DMS79 (cell line): ENCODE measurements around the gene BMP6.
"Not testable (repeated sequence)": the region's sequence is repeated elsewhere in the genome, so short reads cannot be mapped to it uniquely, and the experiment has no call there.

Experiments
- DNase-seq: peaks from one replicate; lab custom pipeline; 2025; lab: John Stamatoyannopoulos, UW

The BMP6 gene

DNA sequence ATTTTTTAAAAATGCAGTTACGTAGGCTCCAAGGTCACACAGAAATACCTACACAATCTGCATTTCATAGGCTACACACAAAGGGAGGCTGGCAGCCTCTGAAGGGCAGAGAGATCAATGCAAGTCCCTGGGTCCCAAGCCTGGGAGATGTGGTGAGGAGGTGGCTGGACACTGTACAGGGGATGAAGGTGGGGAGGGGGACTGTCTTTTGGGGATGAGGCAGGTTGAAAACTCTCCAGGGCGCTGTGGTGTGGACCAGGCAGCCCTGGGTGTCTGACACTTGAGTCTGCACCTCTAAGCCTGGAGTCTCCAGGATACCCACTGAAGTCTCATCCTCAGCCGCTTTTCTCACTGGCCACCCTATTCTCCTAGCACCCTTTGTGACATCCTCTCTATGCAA lies 160.2 kb downstream of the BMP6 start:
- no peak for DNase-seq

DNA sequence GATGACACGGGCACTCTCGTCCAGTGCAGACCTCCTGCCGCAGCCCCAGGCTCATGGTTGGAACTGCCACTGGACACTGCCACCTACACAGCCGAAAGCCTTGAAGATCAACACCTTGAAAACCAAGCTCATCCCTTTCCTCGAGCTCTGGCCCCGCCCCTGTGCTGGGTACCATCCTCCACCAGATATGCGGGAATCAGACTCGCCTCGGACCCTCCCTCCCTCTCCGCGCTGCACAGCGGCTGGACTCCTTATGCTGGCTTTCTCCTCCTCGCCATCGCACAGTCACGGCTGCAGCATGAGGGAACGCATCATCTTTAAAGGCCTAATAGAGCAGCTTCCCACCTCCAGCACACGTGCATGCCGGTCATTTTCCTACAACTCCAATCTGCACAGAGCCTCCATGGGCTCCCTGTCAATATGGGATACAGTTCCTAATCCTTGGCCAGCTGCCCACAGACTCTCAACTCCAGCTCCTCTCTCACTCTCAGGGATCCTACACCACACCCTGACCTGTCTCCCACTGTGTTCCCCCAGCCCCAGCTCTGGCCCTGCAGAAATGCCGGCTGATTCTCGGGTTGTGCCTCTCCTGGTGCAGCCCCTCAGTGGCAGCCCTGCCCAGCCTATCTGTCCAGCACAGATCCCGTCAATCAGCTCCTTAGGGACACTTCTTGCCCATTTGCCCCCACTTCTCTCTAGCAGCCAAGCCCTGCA lies 161.5 kb downstream of the BMP6 start:
- DNase-seq: no peak

DNA sequence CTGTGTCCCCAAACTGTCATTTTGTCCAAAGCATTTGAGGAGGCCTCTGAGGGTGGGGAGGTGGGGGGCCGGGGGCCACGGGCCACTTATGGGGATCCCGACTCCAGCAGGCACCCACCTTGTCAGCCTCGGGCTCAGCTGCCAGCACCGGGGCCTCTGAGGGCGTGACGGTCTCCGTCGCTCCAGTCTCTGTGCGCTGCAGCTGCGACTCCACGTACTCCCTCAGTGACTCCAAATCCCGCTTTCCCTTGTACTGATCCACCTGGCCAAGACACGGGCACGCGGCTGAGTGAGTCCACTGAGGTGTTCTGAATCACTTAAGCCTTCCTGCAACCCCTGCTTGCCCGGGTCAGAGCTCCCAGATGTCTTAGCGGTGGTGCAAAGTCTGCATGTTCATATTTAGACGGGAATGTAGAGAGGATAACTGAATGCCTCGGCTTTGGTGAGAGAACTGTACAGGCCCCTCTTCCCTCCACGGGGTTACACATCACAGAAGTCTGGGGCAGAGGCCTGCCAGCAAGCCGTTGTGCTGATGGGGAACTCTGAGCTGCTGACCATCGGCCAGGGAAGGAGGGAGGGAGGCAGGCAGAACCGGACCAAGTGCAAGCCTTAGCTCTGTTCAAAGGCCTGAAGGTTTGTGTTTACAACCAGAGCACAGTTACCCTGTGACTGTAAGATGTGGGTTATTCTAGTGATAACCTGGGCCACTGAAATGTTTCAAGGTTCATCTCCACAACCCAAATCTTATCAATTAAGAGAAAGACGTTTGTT lies 162.9 kb downstream of the BMP6 start:
- no peak for DNase-seq

DNA sequence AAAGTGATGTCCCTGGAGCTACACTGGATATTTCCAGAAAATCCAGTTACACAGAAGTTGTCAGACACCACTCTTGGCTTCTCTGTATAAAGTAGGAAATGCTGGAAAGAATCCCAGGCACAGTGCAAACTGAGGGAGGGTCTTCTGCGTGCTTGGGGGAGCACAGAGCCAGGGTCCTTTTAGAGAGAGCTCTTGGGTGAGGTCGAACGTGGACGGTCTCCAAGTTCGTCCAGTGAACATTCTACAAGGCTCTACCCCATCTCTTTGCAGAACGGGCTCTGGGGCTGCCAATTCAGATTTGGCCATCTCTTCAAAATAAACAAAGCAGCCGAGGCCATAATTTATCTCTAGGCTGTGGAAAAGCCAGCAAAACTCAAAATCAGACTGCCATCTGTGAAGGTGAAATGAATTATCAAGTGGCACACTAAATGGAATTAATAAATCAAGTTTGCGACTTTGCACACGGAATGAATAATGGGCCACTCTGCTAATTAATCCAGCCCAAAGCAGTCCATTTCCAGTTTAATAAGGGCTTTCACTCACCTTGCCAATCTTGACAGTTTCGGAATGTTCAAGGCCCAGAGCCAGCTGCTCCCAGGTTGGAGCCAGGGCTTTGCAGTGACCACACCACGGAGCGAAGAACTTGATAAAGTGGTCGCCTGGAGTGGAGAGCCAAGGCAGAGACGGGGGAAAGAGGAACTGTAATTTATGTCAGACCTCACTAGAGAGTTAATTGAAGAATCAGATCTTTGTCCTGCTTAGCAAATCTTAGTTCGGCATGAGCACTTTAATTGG lies 165.4 kb downstream of the BMP6 start:
- DNase-seq: no peak

DNA sequence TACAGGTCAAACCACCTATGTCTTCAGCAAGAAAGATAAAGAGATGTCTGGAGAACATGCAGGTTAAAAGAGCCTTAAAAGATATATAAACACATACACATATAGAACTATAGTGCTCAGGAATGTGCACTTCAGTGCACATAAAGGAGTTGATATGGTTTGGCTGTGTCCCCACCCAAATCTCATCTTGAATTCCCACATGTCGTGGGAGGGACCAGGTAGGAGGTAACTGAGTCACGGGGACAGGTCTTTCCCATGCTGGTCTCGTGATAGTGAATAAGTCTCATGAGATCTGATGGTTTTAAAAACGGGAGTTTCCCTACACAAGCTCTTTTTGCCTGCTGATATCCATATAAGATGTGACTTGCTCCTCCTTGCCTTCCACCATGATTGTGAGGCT lies 166.5 kb downstream of the BMP6 start:
- DNase-seq: not testable (repeated sequence)

DNA sequence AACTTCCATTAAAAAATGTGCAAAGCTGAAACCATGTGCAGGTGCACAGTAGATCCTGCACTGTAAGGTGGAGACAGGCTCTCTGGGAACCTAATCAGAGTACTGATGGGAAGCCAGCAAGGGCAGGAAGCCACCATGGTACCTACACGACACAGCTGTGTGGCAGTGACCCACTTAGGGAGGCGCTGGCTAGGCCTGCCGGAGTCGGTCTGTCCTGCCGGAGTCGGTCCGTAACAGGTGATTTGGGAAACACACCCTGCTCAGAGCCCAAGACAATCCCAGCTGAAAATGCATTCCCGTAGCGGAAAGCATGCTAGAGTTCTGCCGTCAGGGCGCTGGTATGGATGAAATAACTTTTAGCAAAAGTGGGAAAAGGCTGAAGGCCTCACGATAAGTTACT lies 167.4 kb downstream of the BMP6 start:
- DNase-seq: no peak

DNA sequence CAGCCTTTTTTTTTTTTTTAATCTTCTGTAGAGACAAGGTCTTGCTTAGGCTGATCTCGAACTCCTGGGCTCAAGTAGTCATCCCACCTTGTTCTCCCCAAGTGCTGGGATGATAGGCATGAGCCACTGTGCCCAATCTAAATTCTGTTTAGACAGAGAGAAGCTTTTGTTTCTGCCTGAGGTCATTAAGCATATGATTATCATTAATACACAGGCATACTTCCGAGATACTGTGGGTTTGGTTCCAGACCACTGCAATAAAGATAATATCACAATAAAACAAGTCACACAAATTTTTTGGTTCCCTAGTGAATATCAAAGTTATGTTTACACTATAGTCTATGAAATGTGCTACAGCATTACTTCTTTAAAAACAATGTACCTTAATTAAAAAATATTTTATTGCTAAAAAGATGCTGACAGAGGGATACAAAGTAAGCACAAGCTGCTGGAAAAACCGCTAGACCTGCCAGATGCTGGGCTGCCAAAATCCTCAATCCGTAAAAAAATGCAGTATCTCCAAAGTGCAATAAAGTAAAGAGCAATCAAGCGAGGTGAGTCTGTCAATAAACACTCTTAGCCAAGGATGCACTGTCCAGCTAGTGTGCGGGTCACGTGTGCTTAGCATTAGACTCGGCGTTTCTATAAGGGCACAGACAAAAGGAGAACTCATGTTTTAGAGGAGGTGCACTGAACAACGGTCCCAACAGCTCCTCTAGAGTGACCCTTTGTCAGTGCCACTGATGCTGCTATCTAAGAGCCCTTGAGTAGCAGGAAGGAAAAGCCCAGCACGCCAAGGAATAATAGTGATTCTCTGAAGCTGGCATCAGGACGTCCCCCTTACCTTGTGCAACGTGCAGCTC lies 168.6 kb downstream of the BMP6 start:
- DNase-seq: no peak

DNA sequence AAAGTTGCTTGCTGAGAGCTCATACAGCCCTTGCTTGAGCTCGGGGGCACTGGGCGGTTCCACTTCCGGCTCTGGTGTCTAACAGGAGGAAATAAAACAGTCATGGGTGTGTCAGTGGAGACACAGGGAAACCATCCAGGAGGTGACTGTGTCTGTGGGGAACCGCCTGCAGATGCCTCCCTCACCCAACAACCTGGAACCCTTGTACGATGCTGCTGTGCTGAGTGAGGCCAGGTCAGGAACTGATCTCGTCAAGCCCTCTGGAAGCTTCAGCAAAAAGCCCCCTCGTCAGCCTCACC lies 169.2 kb downstream of the BMP6 start:
- DNase-seq: no peak

- DNase-seq: no peak
Measured at GRCh38 chr6:7896465-7896987, 170.6 kb downstream of the BMP6 start.

- DNase-seq: no peak
Measured at GRCh38 chr6:7897461-7898192, 171.7 kb downstream of the BMP6 start.

GRCh38 chr6:7898193-7898586 lies 172.3 kb downstream of the BMP6 start:
- DNase-seq: not testable (repeated sequence)

DNA sequence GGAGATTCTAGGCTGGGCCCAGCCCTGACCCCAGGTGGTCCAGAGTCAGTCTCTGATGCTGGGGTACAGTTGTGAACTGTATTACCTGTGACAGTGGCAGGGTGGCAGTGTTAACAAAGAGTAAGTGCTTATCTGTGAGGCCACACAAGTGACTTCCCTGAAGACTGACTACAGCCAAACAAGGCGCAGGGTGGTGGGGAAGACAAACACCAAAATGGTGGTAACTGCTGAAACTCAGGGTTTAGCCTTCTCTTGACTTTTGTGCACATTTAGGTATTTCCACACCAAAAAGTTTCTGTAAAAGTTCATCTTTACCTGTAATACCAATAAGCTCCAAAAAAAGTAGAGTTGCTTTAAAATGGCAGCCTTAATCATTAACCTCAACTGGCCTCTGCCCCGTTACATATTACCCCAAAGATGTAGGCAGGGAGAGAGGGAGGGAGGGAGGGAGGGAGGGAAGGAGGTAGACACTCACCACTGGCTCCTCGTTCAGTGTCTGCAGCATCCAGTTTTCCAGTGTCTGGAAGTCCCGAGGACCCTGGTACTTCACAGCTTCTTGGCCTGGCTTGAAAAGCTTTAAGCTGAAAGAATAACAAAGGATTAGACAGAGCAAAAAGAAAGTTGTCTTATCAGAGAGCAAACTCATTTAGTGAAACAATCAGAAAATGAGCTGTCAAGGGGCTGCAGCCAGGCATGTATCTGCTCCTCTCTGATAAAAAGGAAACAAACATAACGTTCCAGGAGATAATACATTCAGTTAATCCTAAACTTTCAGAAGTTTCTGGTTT lies 173.4 kb downstream of the BMP6 start:
- DNase-seq: no peak

- DNase-seq: no peak
Measured at GRCh38 chr6:7899889-7900213, 174.0 kb downstream of the BMP6 start.

GRCh38 chr6:7900621-7901020 lies 174.7 kb downstream of the BMP6 start:
- no peak for DNase-seq

DNA sequence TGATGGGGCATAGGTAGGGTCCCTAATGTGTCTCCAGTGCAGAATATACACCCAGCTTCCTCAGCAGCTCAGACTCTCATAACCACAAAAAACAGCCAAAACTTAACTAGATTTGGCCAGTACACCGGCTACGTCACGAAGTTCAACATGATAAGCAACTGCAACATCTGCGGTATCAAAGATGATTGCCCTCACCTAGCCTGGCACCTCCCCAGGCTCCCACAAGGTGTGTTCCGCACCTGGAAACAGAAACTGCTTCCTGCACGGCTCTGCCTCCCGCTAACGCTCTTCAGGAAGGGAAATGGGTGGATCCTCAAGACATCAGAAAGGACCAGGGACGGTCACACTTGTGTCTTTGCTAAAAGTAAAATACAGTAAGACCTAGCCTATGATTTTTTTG lies 175.2 kb downstream of the BMP6 start:
- no peak for DNase-seq

- DNase-seq: no peak
Measured at GRCh38 chr6:7901780-7902179, 175.9 kb downstream of the BMP6 start.

DNA sequence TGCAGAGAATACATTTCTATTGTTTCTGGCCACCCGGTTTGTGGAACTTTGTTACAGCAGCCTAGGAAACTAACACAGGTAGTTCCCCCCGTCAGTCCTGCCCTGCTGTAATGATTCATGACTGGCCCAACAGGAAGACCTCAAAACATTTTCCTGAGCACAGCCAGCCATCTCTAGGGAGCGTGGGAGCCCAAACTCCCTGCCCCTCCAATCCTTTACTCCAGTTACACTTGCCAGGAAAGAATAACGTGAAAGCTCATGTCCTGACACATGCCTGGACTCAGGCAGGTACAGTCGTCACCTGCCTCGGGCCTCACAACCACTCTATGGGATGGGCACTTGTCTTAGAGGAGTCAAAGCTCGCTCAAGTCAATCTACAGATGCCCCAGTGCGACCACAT lies 176.3 kb downstream of the BMP6 start:
- DNase-seq: no peak

GRCh38 chr6:7902867-7903266 lies 177.0 kb downstream of the BMP6 start:
- no peak for DNase-seq

GRCh38 chr6:7903673-7904072 lies 177.8 kb downstream of the BMP6 start:
- no peak for DNase-seq

DNA sequence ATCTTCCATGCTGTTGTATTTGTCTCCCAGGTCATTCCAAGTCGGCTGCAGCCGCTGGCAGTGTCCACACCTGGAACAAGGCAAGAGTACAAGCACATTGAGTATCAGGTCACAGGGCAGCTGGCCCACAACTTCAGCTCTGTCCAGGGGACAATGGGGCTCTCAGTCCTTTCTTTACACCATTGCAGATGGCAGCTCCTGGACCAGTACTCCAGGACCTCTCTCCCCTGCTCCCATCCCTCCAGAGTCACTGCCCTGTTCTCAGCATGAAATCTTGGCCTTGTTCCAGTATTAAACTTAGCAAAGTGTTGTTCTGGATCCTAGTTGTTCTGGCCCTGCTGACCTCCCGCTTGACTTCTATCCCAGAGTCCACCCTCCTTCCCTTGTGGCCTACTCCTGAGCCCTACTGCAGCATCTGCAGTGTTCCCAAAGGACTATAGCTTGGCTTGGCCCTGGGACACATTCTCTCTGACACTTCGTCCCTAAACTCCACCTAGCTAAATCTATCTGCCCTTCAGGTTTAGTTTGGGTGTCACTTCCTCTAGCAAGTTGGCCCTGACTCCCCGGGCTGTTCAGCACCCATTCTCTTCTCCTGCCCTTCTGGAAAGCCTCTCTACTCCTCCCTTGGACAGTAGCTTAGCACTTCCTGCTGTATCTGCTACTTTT lies 178.9 kb downstream of the BMP6 start:
- DNase-seq: no peak
